Coronary artery (tissue), 2 donors: ENCODE data around the gene NFKB1.

Source experiments
- DNase-seq: peaks from one replicate; pipeline ENCODE4 v3.0.0-alpha.2; 2017; ENCODE audit warnings: low spot score
- H3K27ac ChIP-seq, 2 donors: fragments of 200-600 bp; sonication (generic); one replicate each; pipeline ENCODE4 v1.5.1; 2016 to 2019
- H3K4me3 ChIP-seq: fragments of 200-600 bp; sonication (generic); 2 replicates; pipeline ENCODE4 v1.5.1; 2016; ENCODE audit warnings: mild to moderate bottlenecking, moderate library complexity
- TF ChIP-seq, protein P1 (sequence below): fragments of 200-600 bp; sonication (generic); IDR thresholded peaks from one replicate; pipeline ENCODE4 v1.5.1; 2019; ENCODE audit warnings: antibody characterized with exemption

The NFKB1 gene

DNA sequence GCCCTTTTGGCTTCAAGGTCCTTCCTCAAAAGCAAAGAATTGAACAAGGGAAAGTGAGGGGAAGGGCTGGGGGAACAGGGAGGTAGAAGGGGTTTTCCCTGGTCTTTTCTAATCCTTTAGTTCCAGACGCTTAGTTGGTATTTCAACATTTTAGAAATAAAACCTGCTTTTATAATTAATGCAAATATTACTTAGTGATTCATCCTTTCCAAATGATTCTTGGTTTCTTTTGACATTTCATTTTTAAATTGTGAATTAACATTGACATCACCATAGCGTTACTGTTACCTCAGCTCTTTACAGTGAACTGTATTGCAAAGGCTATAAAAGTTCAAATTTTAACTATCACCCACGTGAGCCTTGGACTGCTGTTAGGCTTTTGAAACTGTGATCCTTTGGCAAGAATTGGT is 20.9 kb downstream of the NFKB1 start:
- TF ChIP-seq, protein P1, sequence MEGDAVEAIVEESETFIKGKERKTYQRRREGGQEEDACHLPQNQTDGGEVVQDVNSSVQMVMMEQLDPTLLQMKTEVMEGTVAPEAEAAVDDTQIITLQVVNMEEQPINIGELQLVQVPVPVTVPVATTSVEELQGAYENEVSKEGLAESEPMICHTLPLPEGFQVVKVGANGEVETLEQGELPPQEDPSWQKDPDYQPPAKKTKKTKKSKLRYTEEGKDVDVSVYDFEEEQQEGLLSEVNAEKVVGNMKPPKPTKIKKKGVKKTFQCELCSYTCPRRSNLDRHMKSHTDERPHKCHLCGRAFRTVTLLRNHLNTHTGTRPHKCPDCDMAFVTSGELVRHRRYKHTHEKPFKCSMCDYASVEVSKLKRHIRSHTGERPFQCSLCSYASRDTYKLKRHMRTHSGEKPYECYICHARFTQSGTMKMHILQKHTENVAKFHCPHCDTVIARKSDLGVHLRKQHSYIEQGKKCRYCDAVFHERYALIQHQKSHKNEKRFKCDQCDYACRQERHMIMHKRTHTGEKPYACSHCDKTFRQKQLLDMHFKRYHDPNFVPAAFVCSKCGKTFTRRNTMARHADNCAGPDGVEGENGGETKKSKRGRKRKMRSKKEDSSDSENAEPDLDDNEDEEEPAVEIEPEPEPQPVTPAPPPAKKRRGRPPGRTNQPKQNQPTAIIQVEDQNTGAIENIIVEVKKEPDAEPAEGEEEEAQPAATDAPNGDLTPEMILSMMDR, result no peak
- H3K27ac ChIP-seq, result no peak overlapping the region
- no peak for DNase-seq

GRCh38 chr4:102524691-102525090 is 23.5 kb downstream of the NFKB1 start:
- no peak overlapping the region for H3K27ac ChIP-seq
- TF ChIP-seq, protein P1, result no peak
- no peak for DNase-seq
- no peak overlapping the region for H3K4me3 ChIP-seq

More for the DNA sequence above, 20.9 kb downstream of the NFKB1 start:
- H3K4me3 ChIP-seq, result no peak overlapping the region

DNA sequence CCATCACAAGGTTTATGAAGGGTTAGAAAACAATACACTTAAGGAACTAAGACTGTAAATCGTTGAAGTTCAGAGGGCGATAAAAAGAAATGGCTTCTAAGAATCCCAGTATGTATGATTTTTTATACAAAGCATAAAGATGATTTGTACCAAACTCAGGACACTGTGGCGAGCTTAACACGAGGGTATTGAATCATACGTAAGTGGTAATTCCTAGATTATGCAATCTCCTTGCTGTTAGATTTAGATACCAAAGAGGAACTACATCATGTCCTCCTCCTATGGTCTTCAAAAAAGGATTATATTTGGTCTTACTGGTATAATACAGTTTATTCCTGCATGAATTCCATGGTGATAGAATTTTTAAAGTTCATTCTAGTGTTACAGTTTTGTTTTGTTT is 23.9 kb downstream of the NFKB1 start:
- no peak overlapping the region for H3K27ac ChIP-seq
- no peak overlapping the region for H3K4me3 ChIP-seq
- TF ChIP-seq, protein P1, result no peak
- DNase-seq, result no peak

DNA sequence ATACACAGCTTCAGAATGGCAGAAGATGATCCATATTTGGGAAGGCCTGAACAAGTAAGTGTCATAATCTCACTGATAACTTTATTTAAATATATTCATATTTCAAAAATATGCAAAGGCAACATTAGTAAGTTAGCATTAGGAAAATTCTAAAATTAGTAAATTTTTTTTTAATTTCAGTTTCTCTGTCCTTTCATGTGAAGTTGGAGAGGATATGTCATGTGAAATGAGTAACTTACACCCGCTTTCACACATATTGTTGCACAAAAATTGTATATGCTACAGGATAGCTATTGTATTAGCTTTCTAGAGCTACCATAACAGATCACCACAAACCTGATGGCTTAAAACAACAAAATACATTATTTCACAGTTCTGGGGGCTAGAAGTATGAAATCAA is 24.3 kb downstream of the NFKB1 start:
- TF ChIP-seq, protein P1, result no peak
- Histone ChIP-seq H3K27ac (no peak overlapping the region), H3K4me3 (no peak overlapping the region)
- DNase-seq, result no peak

GRCh38 chr4:102526532-102526931 is 25.4 kb downstream of the NFKB1 start:
- Histone ChIP-seq H3K27ac (no peak overlapping the region), H3K4me3 (no peak overlapping the region)
- DNase-seq, result no peak
- TF ChIP-seq, protein P1, result no peak

DNA sequence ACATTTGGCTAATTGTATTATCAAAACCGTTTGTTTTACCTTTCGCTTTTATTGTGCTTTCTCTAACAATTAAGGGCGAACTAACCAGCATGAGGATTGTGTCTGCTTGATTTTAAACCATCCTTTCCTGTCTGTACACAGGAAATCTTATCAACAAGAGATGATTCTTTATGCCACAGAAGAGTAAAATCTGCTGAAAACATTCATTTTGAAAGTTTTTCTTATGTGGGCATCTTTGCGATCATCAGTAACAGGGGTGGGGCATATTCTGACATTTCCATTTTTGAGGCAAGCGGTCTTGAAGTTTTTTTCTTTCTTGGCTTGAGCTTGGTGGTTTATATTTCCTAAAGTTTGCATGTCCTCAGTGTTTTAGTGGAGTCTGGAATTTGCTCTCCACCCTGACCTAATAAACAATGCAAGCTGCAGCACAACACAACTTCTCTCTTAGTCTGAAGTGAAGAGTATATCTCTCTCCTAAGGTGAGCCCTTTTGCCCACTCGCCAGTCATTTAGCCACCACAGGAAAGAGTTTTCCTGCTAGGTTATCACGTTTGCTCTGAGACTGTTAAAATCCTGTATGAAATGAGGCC is 26.6 kb downstream of the NFKB1 start:
- no peak for DNase-seq
- Histone ChIP-seq H3K27ac (no peak overlapping the region), H3K4me3 (no peak overlapping the region)
- TF ChIP-seq, protein P1, result no peak

GRCh38 chr4:102529977-102530376 is 28.8 kb downstream of the NFKB1 start:
- no peak for DNase-seq
- Histone ChIP-seq H3K27ac (no peak overlapping the region), H3K4me3 (no peak overlapping the region)
- TF ChIP-seq, protein P1, result no peak
